ENCODE data around the gene NBPF26.
"Not testable (repeated sequence)": the region's sequence is repeated elsewhere in the genome, so short reads cannot be mapped to it uniquely, and the experiment has no call there.

Gene NBPF26

DNA sequence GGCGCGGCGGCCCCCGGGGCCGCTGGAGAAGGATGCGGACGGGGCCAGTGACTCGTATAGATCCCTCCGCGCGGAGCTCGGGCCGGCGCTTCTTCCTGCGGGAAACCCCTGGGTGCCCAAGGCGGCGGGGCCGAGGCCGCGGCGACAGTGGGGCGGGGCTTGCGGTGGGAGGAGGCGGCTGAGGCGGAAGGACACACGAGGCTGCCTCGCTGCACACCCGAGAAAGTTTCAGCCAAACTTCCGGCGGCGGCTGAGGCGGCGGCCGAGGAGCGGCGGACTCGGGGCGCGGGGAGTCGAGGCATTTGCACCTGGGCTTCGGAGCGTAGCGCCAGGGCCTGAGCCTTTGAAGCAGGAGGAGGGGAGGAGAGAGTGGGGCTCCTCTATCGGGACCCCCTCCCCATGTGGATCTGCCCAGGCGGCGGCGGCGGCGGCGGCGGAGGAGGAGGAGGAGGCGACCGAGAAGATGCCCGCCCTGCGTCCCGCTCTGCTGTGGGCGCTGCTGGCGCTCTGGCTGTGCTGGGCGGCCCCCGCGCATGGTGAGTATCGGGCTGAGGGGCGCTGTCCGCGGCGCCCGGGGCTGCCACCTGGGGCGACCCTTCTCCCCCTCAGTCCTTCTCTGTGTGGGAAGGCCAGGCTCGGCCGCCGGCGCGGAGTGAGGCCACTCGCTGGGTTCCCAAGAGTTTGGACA is at the start of gene NBPF26:
TSS of gene NBPF26 (plus strand) at position 231 of the 688 bp plus-strand sequence.
- H3K4me1 ChIP-seq; H3K27me3 ChIP-seq (ENCODE audit: low read depth); H3K36me3 ChIP-seq (replicated peaks); in situ Hi-C loops (cut with MboI; ENCODE audit: low sequenced_read_pairs); H3K9me3 ChIP-seq: not testable (repeated sequence)
- peak; percentile 56 to 90 for DNase-seq (ENCODE audit: low spot score in 2 of 2)
- H3K4me3 ChIP-seq, result peak within 1 kb of the TSS; percentile 69

DNA sequence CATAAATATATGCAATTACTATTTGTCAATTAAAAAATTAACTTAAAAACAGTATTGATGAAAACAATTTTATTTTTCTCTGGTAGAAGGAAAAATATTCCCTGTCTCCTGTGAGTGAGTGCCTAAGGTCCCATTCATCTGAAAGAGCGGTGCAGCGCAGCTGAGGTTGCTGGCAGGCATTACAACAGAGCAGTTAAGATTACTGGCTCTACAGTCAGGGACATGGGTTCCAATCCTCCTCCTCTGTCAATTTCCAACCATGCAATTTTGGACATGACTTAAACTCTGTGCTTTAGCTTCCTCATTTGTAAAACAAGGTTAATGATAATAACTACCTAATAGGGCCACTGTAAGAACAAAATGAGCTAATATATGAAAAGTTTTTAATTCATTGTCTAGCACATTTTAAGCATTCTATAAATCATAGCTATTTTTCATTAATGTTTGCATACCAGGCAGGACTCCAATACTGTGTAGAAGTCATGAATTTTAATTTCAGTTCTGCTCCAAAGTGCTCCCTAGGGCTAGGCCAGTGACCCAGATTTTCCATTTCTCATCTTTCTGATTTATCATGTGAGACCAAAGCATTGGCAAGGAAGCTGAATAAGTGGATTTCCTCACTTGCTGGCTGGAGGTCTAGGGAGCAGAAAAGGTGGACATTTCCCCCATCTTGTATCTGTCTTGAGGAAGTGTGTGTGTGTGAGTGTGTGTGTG is 43.5 kb upstream of the NBPF26 start:
- H3K4me3 ChIP-seq; H3K4me1 ChIP-seq; H3K27me3 ChIP-seq (ENCODE audit: low read depth); DNase-seq (ENCODE audit: low spot score in 2 of 2); H3K9me3 ChIP-seq; H3K36me3 ChIP-seq (replicated peaks); in situ Hi-C loops (cut with MboI; ENCODE audit: low sequenced_read_pairs): not testable (repeated sequence)

DNA sequence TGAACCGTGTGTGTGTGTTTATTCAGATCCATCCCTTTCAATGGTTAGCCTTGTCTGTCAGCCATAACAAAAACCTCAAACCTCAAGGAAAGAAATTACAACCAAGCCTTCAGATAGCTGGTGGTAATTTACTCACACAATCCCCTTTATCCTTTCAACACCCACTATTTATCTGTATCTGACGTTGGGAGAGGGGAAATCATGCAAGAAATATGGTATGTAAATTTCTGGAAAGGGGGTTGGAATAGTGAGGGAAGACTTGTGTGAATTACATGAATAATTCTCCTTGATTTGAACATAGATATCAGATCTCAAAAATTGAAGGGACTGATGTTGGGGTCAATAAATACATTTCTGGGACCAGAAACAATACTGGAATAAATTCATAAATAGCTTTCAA is 42.8 kb upstream of the NBPF26 start:
- H3K9me3 ChIP-seq; H3K4me1 ChIP-seq; in situ Hi-C loops (cut with MboI; ENCODE audit: low sequenced_read_pairs); H3K27me3 ChIP-seq (ENCODE audit: low read depth); H3K36me3 ChIP-seq (replicated peaks); H3K4me3 ChIP-seq: not testable (repeated sequence)
- peak in 1 of 2 experiments; percentile 2 for DNase-seq (ENCODE audit: low spot score in 2 of 2)

DNA sequence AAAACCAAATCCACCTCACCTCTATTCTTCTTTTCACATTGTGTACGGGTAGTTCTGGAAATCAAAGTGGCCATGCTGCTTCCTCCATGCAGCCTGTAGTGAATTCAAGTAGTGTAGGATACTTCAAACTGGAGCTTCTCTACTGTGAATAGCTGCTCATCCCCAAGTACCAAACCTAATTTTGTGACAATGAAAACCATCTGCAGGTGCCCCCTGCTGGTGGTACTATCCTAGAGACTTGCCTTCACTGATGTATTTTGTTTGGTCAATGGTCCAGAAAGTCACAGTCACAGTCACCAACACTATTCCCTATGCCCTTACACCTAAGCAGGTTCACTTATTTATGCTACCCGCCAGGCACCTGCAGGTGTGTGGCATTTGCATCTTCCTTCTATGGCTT is 39.3 kb upstream of the NBPF26 start:
- H3K27me3 ChIP-seq (ENCODE audit: low read depth); in situ Hi-C loops (cut with MboI; ENCODE audit: low sequenced_read_pairs); H3K4me1 ChIP-seq; H3K36me3 ChIP-seq (replicated peaks); H3K9me3 ChIP-seq; H3K4me3 ChIP-seq; DNase-seq (ENCODE audit: low spot score in 2 of 2): not testable (repeated sequence)

DNA sequence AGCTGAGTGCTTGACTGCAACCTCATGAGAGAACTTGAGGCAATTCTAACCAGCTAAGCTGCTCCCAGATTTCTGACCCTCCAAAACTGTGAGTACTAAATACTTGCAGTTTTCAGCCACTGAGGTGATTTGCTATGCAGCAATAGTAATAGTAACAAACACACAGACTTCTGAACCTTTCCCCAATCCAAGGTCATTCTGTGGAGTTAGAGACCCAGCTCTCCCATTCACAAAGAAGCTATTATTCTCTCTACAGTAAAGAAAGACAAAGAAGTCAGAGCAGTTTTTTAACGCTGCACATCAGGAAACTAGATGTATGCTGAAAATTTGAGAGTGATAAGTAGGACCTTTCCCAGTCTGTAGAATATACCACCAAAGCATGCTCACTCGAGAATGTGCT is 38.1 kb upstream of the NBPF26 start:
- H3K4me3 ChIP-seq; H3K27me3 ChIP-seq (ENCODE audit: low read depth); in situ Hi-C loops (cut with MboI; ENCODE audit: low sequenced_read_pairs); H3K36me3 ChIP-seq (replicated peaks); DNase-seq (ENCODE audit: low spot score in 2 of 2); H3K4me1 ChIP-seq; H3K9me3 ChIP-seq: not testable (repeated sequence)

DNA sequence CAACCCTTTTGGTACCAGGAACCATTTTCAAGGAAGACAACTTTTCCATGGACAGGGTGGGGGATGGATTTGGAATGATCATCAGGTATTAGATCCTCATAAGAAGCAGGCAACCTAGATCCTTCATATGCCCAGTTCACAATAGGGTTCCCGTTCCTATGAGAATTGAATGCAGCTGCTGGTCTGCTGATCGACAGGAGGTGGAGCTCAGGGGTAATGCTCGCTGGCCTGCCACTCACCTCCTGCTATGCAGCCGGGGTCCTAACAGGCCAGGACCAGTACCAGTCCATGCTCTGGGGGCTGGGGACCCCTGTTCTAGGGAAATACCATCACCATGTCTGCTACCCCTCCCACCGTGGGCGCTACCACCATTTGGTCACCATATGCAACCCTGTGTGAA is 36.5 kb upstream of the NBPF26 start:
- H3K36me3 ChIP-seq (replicated peaks); H3K4me3 ChIP-seq; H3K4me1 ChIP-seq; H3K27me3 ChIP-seq (ENCODE audit: low read depth); DNase-seq (ENCODE audit: low spot score in 2 of 2); in situ Hi-C loops (cut with MboI; ENCODE audit: low sequenced_read_pairs); H3K9me3 ChIP-seq: not testable (repeated sequence)

DNA sequence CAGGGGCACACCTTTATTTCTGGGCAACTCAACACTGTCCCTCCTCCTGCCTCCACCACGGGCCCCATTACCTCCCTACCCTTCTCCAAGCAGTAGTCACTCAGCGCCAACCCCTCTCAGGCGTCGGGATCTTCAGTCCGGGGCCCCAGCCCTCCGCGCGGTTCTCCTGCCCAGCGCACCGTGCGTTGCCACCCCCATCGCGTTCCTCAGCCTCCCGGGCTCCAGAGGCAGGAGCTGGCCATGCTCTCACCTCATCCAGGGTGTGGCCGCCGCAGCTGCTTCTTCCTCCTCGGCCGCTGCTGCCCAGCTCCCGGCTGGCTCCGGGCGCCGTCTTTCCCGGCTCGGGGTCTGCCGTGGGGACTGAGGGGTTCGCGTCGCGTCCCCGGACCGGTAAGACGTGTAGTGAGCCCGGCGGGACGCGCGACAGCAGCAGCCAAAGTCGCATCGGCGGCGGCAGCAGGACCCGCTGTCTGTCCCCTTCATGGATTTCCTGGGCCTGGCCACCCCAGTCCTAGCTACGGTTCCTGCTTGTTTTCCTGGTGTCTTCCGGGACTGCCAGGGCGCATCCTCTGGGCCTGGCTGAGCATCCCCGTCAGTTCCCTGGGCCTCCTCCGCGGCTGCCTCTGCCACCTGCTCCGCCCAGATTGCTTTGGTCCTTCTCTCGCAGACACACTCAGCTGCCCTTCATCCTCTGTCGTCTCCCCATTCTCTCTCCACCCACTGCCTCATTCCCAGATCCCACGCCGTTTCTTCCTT is 22.8 kb upstream of the NBPF26 start:
- H3K27me3 ChIP-seq (ENCODE audit: low read depth); H3K36me3 ChIP-seq (replicated peaks); H3K4me1 ChIP-seq; H3K9me3 ChIP-seq; in situ Hi-C loops (cut with MboI; ENCODE audit: low sequenced_read_pairs); H3K4me3 ChIP-seq; DNase-seq (ENCODE audit: low spot score in 2 of 2): not testable (repeated sequence)

DNA sequence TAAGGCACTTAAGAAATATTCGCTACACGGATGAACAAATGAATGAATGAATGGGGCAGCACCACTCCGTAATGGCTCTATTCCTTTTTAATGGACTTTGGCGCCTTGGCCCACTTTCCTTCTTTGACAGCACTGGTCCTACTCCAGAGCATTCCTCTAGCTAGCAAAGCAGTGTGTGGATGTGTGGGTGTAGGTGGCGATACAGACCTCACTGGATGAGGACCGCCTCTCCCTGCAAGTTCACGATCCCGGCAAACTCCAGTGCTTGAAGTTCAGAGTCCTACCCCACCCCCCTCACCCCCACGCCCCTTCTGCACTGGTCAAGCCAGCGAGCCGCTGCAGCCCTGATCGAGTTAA is 409 bp upstream of the NBPF26 start:
- DNase-seq (ENCODE audit: low spot score in 2 of 2); H3K27me3 ChIP-seq (ENCODE audit: low read depth); H3K4me3 ChIP-seq; H3K4me1 ChIP-seq; H3K9me3 ChIP-seq; H3K36me3 ChIP-seq (replicated peaks); in situ Hi-C loops (cut with MboI; ENCODE audit: low sequenced_read_pairs): not testable (repeated sequence)

DNA sequence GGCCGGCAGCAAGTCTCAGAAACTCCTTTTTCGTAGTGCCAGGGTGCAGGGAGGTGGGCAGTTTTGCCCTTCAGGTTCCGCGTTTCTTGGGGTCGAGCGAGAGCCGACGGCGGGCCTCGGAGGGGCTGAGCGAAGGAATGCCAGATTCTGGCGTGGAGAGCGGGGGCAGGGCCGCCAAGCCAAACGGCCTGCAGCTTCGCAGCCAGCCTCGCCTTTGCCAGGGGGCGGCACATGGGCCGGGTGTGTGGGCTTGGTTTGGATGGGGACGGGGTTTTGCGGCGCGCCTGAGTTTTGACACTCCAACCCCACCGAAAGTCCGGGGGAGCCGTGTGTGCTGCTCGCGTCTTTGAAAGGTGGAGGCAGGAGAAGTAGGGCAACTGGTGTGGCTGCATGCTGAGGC is 762 bp downstream of the NBPF26 start:
- peak overlapping the region; percentile 69 for H3K4me3 ChIP-seq
- H3K9me3 ChIP-seq; H3K4me1 ChIP-seq; in situ Hi-C loops (cut with MboI; ENCODE audit: low sequenced_read_pairs); H3K36me3 ChIP-seq (replicated peaks); H3K27me3 ChIP-seq (ENCODE audit: low read depth): not testable (repeated sequence)
- peak in 1 of 2 experiments; percentile 30 for DNase-seq (ENCODE audit: low spot score in 2 of 2)

DNA sequence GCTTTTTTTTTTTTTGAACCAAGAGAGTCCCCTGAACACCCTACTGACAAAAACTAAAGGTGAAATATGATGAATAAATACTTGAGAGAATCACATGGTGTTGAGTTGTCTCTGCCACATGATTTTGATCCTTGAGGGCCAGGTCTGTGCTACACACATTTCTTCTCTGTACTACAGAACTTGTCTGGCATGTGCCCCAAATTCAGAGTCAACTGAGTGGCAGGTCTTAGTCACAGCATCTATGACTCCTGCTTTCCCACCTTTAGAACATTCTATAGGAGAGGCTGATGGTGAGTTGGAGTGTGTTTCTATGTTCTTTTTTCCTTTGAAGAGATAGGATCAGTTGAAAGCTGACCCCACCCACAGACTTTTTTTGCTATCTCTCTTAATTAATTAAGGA is 5.1 kb downstream of the NBPF26 start:
- H3K4me1 ChIP-seq; H3K36me3 ChIP-seq (replicated peaks); H3K27me3 ChIP-seq (ENCODE audit: low read depth); DNase-seq (ENCODE audit: low spot score in 2 of 2); H3K9me3 ChIP-seq; in situ Hi-C loops (cut with MboI; ENCODE audit: low sequenced_read_pairs); H3K4me3 ChIP-seq: not testable (repeated sequence)

DNA sequence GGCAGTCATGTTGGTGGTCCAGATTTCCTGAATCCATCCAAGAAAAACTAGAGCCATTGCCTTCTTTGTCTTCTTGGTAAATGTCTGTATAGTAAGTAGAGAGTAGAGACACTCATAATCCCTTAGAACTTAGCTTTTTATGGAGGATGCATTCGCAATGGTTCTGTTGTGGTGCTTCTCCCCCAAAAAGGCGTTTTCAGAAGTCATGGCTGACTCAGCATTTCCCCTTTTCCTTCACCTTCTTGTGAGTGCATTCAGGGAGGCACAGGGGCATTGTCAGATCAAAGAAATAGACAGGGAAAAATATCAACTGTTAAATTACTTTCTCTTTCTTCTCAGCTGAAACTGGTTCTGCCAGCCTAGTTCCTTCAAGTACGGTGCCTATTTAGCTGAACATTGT is 45.3 kb downstream of the NBPF26 start:
- H3K4me1 ChIP-seq; DNase-seq (ENCODE audit: low spot score in 2 of 2); H3K9me3 ChIP-seq; in situ Hi-C loops (cut with MboI; ENCODE audit: low sequenced_read_pairs); H3K27me3 ChIP-seq (ENCODE audit: low read depth); H3K36me3 ChIP-seq (replicated peaks); H3K4me3 ChIP-seq: not testable (repeated sequence)

DNA sequence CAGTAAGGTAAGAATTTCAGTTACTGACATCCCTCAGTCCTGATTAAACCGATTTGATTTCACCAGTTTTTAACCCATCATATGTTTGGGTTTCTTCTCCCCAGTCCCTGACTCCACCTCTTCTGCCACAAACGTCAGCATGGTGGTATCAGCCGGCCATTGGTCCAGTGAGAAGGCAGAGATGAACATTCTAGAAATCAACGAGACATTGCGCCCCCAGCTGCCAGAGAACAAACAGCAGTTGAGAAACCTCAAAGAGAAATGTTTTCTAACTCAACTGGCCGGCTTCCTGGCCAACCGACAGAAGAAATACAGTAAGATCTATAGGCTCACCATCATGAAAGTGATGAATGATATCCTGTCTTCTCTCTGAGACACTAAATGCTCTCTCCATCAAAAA is 81.7 kb downstream of the NBPF26 start:
- H3K36me3 ChIP-seq (replicated peaks); H3K4me3 ChIP-seq; H3K9me3 ChIP-seq; H3K4me1 ChIP-seq; H3K27me3 ChIP-seq (ENCODE audit: low read depth); in situ Hi-C loops (cut with MboI; ENCODE audit: low sequenced_read_pairs): not testable (repeated sequence)
- peak in 1 of 2 experiments; percentile 12 for DNase-seq (ENCODE audit: low spot score in 2 of 2)

DNA sequence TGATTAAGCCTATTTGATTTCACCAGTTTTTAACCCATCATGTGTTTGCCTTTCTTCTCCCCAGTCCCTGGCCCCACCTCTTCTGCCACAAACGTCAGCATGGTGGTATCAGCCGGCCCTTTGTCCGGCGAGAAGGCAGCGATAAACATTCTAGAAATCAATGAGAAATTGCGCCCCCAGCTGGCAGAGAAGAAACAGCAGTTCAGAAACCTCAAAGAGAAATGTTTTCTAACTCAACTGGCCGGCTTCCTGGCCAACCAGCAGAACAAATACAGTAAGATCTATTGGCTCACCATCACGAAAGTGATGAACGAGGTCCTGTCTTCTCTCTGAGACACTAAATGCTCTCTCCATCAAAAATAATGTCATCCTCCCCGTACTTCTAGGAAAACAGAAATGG is 88.1 kb downstream of the NBPF26 start:
- H3K9me3 ChIP-seq; in situ Hi-C loops (cut with MboI; ENCODE audit: low sequenced_read_pairs); H3K4me1 ChIP-seq; H3K27me3 ChIP-seq (ENCODE audit: low read depth); H3K4me3 ChIP-seq; H3K36me3 ChIP-seq (replicated peaks): not testable (repeated sequence)
- DNase-seq (ENCODE audit: low spot score in 2 of 2), result peak; percentile 12 to 76

DNA sequence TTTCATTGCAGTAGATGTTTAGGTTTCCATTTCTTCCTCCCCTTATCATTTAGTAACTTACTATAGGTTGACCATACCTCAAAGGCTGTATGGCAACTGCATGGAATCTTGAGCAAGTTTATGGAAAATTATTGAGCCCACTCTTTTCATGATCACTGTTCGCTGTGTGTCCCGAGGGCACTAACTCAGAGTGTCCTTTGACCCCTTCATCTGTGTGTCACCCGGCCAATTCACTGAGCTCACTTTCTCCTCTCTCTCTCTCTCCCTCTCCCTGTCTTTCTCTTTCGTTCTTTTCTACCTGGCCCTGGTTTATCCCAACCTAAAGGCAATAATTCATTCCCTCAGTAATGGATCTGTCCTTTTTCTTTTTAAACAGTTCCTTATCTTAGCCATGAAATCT is 101.3 kb downstream of the NBPF26 start:
- H3K4me1 ChIP-seq; H3K9me3 ChIP-seq; H3K27me3 ChIP-seq (ENCODE audit: low read depth); H3K4me3 ChIP-seq; H3K36me3 ChIP-seq (replicated peaks); DNase-seq (ENCODE audit: low spot score in 2 of 2); in situ Hi-C loops (cut with MboI; ENCODE audit: low sequenced_read_pairs): not testable (repeated sequence)

All from HAP-1 (cell line).